OCI-LY3 (cell line): ENCODE data around the gene SELL.
"Not testable (repeated sequence)": the region's sequence is repeated elsewhere in the genome, so short reads cannot be mapped to it uniquely, and the experiment has no call there.

Source experiments
- CTCF ChIP-seq: fragments of 200-600, 300-600 bp; sonication (generic); IDR thresholded peaks from 2 replicates; pipeline ENCODE4 v1.5.1; 2014; ENCODE audit warnings: antibody characterized with exemption, low read length, low read depth
- EZH2phosphoT487 ChIP-seq: fragments of 200-600 bp; shearing (Covaris generic); IDR thresholded peaks from 2 replicates; pipeline ENCODE4 v1.6.1; 2018; ENCODE audit warnings: antibody characterized with exemption, mixed run types, low read depth

GRCh38 chr1:169688377-169688776, 23.0 kb downstream of the SELL start:
- TF ChIP-seq CTCF, EZH2phosphoT487: not testable (repeated sequence)
